Ovary (tissue), 10 donors: ENCODE measurements around the gene LRP2. TPM values are rescaled to one million over a fixed set of nuclear protein-coding genes. Genes with fewer than 3 reads are reported as not detected.
"Not testable (repeated sequence)": the region's sequence is repeated elsewhere in the genome, so short reads cannot be mapped to it uniquely, and the experiment has no call there.

ENCODE experiments used
- DNase-seq, 5 donors: peaks; one replicate each; pipeline ENCODE4 v3.0.0-alpha.2; 2019 to 2020
- H3K27ac ChIP-seq, 2 donors: fragments of 200-600 bp; one replicate each; pipeline versions ENCODE4 v1.5.1 to v1.8.0; 2019 to 2022
- H3K27me3 ChIP-seq: fragments of 200-600 bp; one replicate; pipeline ENCODE4 v1.8.0; 2022
- H3K36me3 ChIP-seq: fragments of 200-600 bp; sonication (generic); one replicate; pipeline ENCODE4 v1.5.1; 2019
- H3K4me1 ChIP-seq: one replicate; pipeline ENCODE4 v1.8.1; 2013; ENCODE audit warnings: mild to moderate bottlenecking, moderate library complexity; ENCODE audit not compliant: insufficient read depth
- H3K4me3 ChIP-seq: fragments of 200-600 bp; sonication (generic); one replicate; pipeline ENCODE4 v1.5.1; 2017
- H3K9me3 ChIP-seq, 2 donors: fragments of 200-600 bp in 1 of 2; sonication (generic) in 1 of 2; one replicate each; pipeline versions ENCODE4 v1.5.1 to v1.8.1; 2013 to 2019; ENCODE audit warnings: mild to moderate bottlenecking in 1 of 2, moderate library complexity in 1 of 2
- CTCF ChIP-seq, 3 donors: fragments of 450-650 bp in 2 of 3; fragments of 200-600 bp in 1 of 3; IDR thresholded peaks; one replicate each; pipeline versions ENCODE4 v1.5.1 to v1.8.0; 2016 to 2022; ENCODE audit warnings: antibody characterized with exemption in 3 of 3, mild to moderate bottlenecking in 1 of 3
- EP300 ChIP-seq: sonication (generic); formaldehyde crosslinking; IDR thresholded peaks from one replicate; pipeline ENCODE4 v1.6.1; 2017; ENCODE audit warnings: antibody characterized with exemption
- POLR2A ChIP-seq: fragments of 450-650 bp; IDR thresholded peaks from one replicate; pipeline ENCODE4 v1.6.1; 2017; ENCODE audit warnings: antibody characterized with exemption, mild to moderate bottlenecking, moderate library complexity
- whole genome bisulfite sequencing, 3 donors: extraction: QIAGEN DNeasy Blood & Tissue Kit in 1 of 3; methylation state at CpG; one replicate each; pipeline versions ENCODE4 v1.1.5 to v1.1.7; 2013 to 2017; 5-methylcytosine and 5-hydroxymethylcytosine counted together
- intact Hi-C, 4 donors: fragments of 100-400 bp; cut with DNase I; formaldehyde crosslinking; loops; one replicate each; pipeline versions ENCODE4 v1.11.0 to v1.15.1; 2022 to 2023
- long read RNA-seq, 3 donors: library from polyadenylated mRNA in 2 of 3; unstranded in 2 of 3; transcript quantifications; one replicate each; pipeline ENCODE4 v2.0.0 and lab custom pipeline, GENCODE V29; 2021 to 2026
- polyA plus RNA-seq, 2 donors: library from polyadenylated mRNA; stranded (reverse); fragments of 200-250 nt in 1 of 2; fragments of 350-450 nt in 1 of 2; fragmentation: Illumina TruSeq in 1 of 2; extraction: RNeasy Lipid Tissue Mini Kit (QIAGEN cat#74804) in 1 of 2; gene quantifications; one replicate each; pipeline ENCODE4 v1.2.3, GENCODE V29; 2013 to 2014
- total RNA-seq, 7 donors: library from RNA; depleted of rRNA in 2 of 7; stranded (reverse); fragments of >200 nt in 2 of 7; fragmentation: NEBNext Ultra II Directional in 3 of 7; extraction: Animal tissue kit (Norgen Biotek cat#: 25700) in 3 of 7; gene quantifications; one replicate each; pipeline versions ENCODE4 v1.1.0 to v1.2.4, GENCODE V29; 2016 to 2023
- donor health status: DM: no; HTN: no; CAD: no; lungs with moderate emphysema.
- donor health status: DM: no; HTN: no; CAD: no.
- donor health status: Bipolar disorder and iron deficiency.
- donor health status: DM: yes; HTN: yes; CAD: no.
- donor health status: DM: no; HTN: no; CAD: no.
- donor health status: DM: yes; HTN: yes; CAD: no.

LRP2 gene
- total RNA-seq (10 to 100 TPM in 1 of 7 donors, 1 to 10 TPM in 1, under 1 TPM in 5; 0.02 to 13.4 (median 0.24) TPM), polyA plus RNA-seq (1 to 10 TPM in 1 of 2 donors, under 1 TPM in 1; 0.01 to 1.1 TPM)
- long read RNA-seq, donor 1, result 0 reads
- long read RNA-seq, donor 2, result 0 reads
- long read RNA-seq, donor 3, result 0 reads

DNA sequence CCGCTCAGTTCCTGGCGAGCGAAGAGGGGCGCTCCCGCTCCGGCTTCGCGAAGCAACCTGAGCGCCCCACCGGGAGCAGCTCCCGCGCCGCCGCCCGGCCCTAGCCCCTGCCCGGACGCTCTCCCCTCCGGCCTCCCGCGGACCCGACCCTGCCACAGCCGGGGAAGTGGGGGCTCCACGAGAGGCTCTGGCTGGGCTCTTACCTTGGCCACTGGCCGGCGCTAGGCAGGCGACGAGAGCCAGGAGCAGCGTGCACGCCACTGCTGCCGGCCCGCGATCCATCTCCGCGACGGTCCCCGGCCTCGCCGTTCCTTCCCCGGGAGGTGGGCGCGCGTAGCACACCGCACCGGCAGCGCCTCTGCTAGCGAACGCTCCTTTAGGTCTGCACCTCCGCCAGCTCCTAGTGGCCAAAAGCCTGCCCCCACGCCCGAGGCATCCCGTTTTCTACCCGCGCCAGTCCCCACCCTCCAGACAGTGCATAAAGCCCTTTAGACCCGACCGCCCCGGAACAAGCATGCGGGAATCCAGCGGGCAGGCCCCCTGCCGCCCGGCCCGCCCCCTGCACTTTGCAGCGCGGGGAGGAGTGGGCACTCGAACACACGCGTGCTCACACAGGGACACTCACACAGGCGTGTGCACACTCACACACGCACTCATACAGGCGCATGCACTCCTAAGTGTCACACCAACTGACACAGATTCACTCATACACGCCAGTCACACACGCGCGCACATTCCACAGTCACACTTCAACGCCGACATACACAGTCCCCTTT, at the start of gene LRP2:
Gene LRP2, minus strand, starts transcription at position 417 of the 776 bp plus-strand sequence. Its CDS starts 135 bp downstream, at position 282.
- Histone ChIP-seq H3K4me3 (peak within 1 kb of the TSS; percentile 32), H3K27me3 (no peaks in the 10 kb centered on the region), H3K9me3 (no peaks in the 10 kb centered on the region), H3K27ac (no peak within 1 kb of the TSS), H3K36me3 (no peaks in the 10 kb centered on the region), H3K4me1 (peaks cover 23% of the 10 kb centered on the region)
- intact Hi-C loops, result no loop called here
- peak in 1 of 5 donors; percentile 32 for DNase-seq
- TF ChIP-seq CTCF (IDR thresholded peaks at IDR 0.05), result no peak
- no peak for TF ChIP-seq POLR2A
- TF ChIP-seq EP300, result no peak
- WGBS, 3 donors, result 0 to 1% (median 1%) methylated on average over 48 to 75 of the region's 75 CpGs

DNA sequence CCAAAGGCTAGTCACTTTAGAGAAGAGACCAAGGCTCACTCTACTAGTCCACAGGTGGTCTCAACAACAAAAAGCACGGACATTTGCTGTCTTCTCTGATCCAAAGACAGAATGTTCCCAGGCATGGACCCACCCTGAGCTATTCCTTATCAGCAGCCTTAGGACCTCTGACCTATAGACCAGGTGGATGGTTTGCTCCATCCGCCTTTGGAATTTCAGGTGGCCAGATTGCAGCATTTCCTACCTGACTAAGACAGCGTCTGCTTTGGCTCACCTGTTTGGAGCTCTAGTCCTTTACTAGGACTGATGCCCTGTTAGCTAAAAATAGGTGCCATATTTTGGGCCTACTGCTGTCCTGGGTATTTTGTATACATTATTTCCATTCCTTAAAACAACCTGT, 44.6 kb upstream of the LRP2 start:
- intact Hi-C loops, result no loop called here
- no peak overlapping the region for H3K27ac ChIP-seq
- H3K27me3 ChIP-seq, result no peaks in the 10 kb centered on the region
- TF ChIP-seq POLR2A, result no peak
- H3K9me3 ChIP-seq, result no peaks in the 10 kb centered on the region
- DNase-seq, result no peak
- WGBS, 3 donors, result 80 to 93% (median 90%) methylated on average over 3 of the region's 3 CpGs
- no peaks in the 10 kb centered on the region for H3K36me3 ChIP-seq
- H3K4me3 ChIP-seq, result no peak overlapping the region
- no peaks in the 10 kb centered on the region for H3K4me1 ChIP-seq

DNA sequence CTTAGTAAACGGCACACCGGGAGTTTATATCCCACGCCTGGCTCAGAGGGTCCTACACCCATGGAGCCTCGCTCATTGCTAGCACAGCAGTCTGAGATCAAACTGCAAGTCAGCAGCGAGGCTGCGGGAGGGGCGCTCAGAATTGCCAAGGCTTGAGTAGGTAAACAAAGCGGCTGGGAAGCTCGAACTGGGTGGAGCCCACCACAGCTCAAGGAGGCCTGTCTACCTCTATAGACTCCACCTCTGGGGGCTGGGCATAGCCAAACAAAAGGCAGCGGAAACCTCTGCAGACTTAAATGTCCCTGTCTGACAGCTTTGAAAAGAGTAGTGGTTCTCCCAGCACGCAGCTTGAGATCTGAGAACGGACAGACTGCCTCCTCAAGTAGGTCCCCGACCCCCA, 37.2 kb upstream of the LRP2 start:
- H3K27me3 ChIP-seq, H3K9me3 ChIP-seq, H3K4me3 ChIP-seq, H3K27ac ChIP-seq, intact Hi-C loops, H3K36me3 ChIP-seq, DNase-seq, H3K4me1 ChIP-seq: not testable (repeated sequence)
- WGBS, 3 donors, result 84 to 88% (median 87%) methylated on average over 13 of the region's 13 CpGs

DNA sequence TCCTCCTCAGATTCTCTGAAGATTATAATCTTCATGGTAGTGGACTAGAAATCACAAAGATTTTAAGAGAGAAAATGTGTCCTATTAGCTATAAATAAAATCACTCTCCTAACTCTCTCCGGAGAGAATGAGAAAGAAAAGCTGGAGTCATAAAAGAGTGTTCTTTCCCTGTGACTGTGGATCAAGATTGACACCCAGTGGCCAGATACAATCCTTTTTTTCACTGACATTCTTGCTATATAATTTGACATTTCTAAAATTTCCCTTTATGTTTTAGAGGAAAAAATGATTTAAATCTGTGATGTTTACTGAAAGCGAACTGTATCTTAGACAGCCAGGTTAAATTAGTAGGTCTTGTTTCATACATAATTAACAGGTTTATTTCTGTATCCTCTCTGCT, 35.4 kb upstream of the LRP2 start:
- intact Hi-C loops, result no loop called here
- no peak overlapping the region for H3K4me3 ChIP-seq
- H3K36me3 ChIP-seq, result no peaks in the 10 kb centered on the region
- WGBS, 3 donors, result 41 to 50% (median 44%) methylated on average over 2 of the region's 2 CpGs
- H3K9me3 ChIP-seq, result no peaks in the 10 kb centered on the region
- no peaks in the 10 kb centered on the region for H3K27me3 ChIP-seq
- DNase-seq, result no peak
- no peak overlapping the region for H3K27ac ChIP-seq
- TF ChIP-seq EP300, result no peak
- TF ChIP-seq POLR2A, result no peak
- no peak for TF ChIP-seq CTCF (IDR thresholded peaks at IDR 0.05)
- H3K4me1 ChIP-seq, result no peaks in the 10 kb centered on the region

- TF ChIP-seq CTCF (IDR thresholded peaks at IDR 0.05) (no peak), POLR2A (no peak), EP300 (no peak)
- H3K4me1 ChIP-seq, result no peaks in the 10 kb centered on the region
- intact Hi-C loops, result no loop called here
- H3K4me3 ChIP-seq, result no peak overlapping the region
- H3K9me3 ChIP-seq, result no peaks in the 10 kb centered on the region
- H3K27ac ChIP-seq, result no peak overlapping the region
- H3K36me3 ChIP-seq, result no peaks in the 10 kb centered on the region
- no peaks in the 10 kb centered on the region for H3K27me3 ChIP-seq
- DNase-seq, result no peak
- 76 to 81% (median 80%) methylated on average over 9 of the region's 9 CpGs for WGBS, 3 donors
These were observed 33.6 kb upstream of the LRP2 start for GRCh38 chr2:169395821-169396374.
